Adrenal gland (tissue), 5 donors: ENCODE measurements around the gene SLC45A2.
"Not testable (repeated sequence)": the region's sequence is repeated elsewhere in the genome, so short reads cannot be mapped to it uniquely, and the experiment has no call there.

Experiments
- CTCF ChIP-seq, 6 experiments: fragments of 450-650 bp in 4 of 6; fragments of 200-600 bp in 2 of 6; sonication (generic) in 1 of 6; IDR thresholded peaks; 1 replicate in 5 of 6; 2 replicates in 1 of 6; pipeline versions ENCODE4 v1.5.1 to v1.8.0; 2016 to 2021; ENCODE audit warnings: antibody characterized with exemption in 6 of 6, mild to moderate bottlenecking in 2 of 6, moderate library complexity in 1 of 6
- POLR2A ChIP-seq, 2 donors: fragments of 450-650 bp; IDR thresholded peaks; one replicate each; pipeline ENCODE4 v1.6.1; 2017; ENCODE audit warnings: antibody characterized with exemption in 2 of 2, mild to moderate bottlenecking in 2 of 2, moderate library complexity in 1 of 2
- donor health status: DM: no; HTN: no; CAD: no.

- TF ChIP-seq POLR2A, CTCF (IDR thresholded peaks at IDR 0.05): not testable (repeated sequence)
These were observed 25.7 kb upstream of the SLC45A2 start for GRCh38 chr5:34010146-34010545.
